ENCODE measurements around the gene PXN.
"Not testable (repeated sequence)": the region's sequence is repeated elsewhere in the genome, so short reads cannot be mapped to it uniquely, and the experiment has no call there.

The PXN gene

GRCh38 chr12:120224304-120225199 is 41.0 kb downstream of the PXN start:
- DNase-seq: peak in 1 of 2 experiments; percentile 24

GRCh38 chr12:120223458-120224303 is 41.8 kb downstream of the PXN start:
- DNase-seq: no peak

DNA sequence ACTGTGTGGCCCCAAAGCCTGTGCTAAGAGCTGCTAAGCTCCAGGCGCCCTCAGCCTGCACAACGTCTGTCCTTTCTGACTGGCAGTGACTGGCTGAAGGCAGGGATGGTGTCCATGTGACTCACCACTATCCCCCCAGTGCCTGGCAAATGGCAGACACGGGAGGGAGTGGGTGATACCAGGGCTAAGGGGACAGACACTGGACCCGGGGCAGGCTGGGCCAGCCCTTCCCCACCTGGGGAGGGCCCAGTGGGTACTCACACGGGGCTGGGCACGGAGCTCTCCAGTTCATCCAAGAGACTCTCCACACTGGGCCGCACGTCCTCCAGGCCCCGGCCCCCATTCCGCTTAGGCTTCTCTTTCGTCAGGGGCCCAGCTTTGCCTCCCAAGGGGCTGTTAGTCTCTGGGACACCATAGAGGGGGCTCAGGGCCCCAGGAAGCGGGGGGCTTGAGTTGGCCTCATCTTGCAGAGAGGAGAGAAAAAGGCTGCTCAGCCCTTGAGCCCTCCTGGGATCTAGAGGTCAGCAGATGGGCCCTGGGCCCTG is 43.2 kb downstream of the PXN start:
- no peak for DNase-seq

GRCh38 chr12:120221576-120221900 is 44.0 kb downstream of the PXN start:
- DNase-seq: no peak

DNA sequence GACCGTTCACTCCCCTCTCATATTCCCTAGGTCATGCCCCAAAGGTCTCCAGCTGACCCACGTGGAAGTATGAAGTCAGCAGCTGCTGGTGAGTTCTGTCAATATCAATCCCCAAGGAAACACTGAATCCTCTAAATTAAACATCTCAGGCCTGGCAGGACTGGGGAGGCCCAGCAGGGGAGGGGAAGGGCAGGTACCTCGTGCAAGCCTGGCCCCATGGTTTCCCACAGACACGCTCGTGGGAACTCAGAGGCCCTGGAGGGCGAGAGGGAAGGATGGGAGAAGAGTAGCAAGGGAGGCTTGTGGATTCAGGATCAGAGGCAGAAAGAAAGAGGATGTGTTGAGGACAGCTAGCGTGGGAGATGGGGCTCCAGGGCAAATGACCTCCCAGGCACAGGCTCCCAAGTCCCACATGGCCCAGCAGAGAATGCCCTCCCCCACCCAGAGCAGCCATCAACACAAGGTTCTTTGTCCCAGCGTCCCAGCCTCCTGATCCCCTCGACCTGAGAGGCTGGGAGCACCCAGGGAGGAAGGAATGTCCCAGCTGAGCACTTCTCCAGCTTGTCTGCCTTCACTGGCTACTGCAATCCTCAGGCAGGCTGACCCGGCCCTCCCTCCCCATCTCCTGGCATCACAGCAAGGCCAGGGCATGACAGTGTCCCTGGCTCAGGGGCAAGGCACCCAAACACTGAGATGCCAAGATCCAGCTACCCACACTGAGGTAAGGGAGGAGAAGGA is 44.5 kb downstream of the PXN start:
- DNase-seq: no peak

- no peak for DNase-seq
These were observed 46.6 kb downstream of the PXN start for GRCh38 chr12:120218680-120219606.

DNA sequence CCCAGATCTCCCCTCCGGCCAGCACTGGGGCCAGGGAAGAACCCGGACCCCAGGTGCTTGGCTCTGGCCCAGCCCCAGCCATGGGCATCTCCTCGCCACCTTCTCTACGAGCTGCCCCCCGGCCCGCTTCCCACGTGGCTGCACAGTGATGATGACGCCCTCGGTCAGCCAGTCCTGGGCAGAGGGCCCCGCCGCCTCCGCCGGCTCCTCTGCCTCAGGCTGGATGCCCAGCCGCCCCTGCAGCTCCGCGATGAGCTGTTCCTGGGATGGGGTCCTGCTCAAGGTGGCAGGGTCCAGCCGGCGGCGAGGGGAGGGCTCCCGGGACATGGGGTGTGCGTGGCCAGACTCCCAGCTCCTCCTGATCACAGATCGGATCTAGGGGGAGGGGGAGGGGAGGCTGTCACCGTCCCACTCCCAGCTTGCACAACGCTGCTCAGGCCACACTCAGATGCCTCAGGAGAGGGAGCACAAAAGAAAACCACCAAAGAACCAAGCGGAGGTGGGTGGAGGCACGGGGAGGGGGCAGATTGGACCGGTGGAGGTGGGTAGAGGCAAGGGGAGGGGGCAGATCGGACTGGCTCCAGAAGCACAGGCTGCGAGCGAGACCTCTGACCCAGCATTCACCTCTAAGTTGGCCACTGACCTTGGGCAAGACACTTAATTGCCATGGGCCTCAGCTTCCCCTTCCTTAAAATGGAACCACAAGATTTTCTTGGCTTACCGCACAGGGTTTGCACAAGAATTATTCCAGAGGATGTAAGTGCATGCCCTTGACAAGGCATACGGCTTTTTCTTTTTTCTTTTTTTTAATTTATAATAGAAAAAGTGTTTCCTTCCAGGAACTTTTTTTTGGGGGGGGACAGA is 48.6 kb downstream of the PXN start:
- DNase-seq: no peak

DNA sequence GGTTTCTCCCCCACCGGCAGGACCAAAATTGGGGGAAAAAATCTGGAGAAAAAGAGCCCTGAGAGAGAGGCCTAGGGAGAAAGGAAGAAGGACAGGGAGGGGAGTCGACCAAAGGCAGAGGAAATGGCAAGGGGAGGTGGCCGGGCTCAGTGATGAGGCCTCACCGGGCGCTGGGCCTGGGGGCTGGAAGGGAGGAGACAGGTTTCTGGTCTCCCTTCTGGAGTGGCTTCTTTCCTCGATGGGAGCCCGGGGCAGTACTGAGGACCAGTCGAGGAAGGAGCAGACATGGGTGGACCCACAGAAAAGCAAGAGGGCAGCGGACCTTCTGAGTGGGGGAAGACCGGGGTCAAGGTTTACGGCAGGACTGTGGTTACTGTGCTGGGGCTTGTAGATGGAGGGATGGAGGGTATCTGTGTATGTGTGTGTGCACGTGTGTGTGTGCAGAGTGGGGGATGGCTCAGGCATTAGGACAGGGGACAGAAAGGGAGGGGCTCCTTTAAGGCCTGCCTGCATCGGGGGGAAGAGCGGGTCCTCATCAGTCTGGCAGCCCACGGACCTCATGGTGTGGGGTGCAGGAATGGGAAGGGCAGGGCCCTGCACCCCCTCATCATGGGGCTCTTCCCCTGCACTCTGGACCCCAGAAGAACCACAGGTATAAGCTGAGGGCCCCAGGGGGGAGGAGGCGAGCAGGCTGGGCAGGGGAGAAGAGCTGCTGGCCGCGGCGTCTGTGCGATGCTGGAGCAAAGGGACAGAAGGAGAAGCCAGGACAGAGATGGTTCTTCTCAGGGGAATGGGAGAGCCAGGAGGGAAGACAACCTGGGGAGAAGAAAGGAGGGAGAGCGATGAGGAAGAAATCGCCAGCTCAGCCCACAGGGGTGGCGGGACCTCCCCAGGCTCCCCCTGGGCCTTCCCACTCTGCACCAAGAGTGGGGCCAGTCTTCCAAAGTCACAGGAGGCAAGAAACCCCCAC is 49.5 kb downstream of the PXN start:
- DNase-seq: no peak

DNA sequence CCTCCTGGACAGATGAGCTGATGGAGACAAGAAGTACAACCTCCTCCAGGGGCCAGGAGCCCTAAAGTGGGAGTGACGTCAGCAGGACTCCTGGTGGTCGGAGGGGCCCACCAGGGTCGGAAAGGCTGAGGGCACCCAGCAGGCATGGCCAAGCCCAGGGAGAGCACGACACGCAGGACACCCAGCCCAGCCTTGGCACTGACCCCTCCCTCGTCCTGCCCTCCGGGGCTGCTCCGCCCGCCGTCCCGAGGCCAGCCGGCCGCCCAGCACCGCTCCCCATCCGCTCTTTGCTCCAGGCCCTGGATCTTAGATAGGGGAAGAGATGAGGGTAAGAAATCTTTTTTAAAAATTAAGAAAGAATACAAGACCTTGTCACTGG is 50.2 kb downstream of the PXN start:
- DNase-seq: no peak

DNA sequence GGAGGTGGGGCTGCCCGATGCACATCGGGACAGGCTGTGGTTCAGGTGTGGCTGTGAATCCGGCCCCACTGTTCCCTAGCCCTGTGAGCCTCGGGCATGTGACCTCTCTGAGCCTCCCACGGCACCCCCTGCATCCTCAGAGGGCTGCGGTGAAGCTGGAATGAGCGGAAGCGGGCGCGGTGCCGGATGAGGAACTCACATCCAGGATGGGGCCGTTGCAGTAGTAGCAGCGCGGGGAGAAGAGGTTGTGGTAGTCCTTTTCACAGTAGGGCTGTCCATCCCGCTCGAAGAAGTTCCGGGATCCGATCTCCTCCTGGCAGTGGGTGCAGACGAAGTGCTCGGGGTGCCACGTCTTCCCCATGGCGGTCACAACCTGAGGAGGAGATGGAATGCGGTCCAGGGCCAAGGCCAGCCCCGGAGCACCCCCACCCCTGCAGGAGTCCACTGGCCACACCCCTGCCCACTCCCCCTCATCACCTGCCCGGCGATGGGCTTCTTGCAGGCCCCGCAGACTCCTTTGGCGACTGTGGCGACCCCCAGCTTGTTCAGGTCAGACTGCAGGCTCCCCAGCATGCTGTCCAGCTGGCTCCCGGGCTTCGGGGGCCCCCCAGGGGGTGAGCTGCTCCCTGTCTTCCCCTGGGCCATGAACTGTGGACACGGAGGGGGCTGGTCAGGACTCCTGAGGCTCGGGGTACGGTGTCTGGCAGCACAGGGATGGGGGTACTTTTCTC is 50.7 kb downstream of the PXN start:
- no peak for DNase-seq

DNA sequence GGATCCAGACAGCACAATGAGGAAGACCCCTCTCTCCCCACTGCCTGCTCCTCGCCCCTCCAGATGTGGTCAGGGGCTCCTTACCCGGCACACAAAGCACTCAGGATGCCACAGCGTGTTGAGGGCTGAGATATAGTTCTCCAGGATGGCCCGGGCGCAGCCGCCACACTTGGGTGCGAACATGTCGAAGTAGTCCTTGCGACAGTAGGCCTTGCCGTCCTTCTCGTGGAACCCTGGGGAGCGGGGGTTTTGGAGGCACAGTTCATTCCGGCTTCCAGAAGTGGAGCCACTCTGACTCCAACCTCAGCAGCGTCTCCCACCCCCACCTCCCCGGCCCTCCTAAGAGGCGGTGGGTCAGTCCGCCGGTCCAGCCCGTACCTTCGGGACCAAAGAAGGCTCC is 51.8 kb downstream of the PXN start:
- no peak for DNase-seq

DNA sequence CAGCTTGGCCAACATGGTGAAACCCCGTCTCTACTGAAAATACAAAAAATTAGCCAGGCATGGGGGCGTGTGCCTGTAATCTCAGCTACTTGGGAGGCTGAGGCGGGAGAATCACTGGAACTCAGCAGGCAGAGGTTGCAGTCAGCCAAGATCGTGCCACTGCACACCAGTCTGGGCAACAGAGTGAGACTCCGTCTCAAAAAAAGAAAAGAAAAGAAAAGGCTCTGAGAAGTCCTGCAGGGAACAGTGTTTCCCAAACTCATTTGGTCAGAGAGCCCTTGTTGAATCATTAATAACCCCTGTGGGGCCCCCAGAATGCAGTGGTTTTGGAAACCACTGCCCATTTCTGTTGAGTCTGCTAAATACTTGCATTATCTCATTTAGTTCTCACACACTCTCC is 52.3 kb downstream of the PXN start:
- DNase-seq: not testable (repeated sequence)

DNA sequence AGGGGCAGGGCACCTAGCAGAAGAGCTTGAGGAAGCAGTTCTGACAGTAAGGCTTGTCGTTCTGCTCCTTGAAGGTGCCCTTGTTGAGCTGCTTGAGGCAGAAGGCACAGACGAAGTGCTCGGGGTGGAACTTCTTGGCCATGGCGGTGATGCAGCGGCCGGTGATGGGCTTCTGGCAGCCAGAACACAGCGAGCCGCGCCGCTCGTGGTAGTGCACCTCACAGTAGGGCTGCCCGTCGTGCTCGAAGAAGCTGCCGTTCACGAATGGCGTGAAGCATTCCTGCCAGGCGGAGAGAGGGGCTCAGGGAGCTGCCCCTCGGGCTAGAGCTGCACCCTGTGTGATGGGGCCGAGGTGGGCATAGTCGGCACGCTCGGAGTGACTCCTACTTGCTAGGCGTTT is 53.2 kb downstream of the PXN start:
- no peak for DNase-seq

GRCh38 chr12:120211904-120212283 is 53.6 kb downstream of the PXN start:
- no peak for DNase-seq

DNA sequence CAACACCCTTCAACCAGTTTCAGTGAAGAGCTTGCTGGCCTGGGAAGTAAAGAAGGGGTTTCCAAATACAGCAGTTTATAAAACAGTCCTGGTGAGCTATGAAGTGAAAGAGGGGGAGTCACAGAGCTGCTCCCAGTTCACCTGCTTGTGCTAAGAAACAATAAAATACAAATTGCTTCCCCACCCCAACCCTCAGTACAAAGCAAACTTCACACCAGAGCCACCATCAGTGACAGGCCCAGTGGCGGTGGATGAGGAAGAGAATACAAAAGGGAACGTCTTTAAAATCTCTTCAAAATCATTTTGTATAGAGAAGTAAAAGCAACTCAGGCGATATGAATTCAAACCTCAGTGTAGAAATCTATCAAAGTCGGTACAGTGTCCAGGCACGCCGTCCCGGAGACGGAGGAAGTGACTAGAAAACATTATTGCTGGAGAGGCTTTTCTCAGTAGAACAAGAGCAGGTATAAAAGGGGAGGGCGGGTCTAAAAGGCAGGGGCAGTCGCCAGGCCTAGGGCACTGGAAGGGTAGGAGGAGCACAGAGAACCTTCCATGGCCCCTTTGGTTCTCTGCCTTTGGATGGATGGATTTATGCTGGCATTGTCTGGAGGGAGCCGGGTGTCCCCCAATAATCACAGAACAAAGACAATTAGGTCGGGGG is 54.2 kb downstream of the PXN start:
- no peak for DNase-seq

DNA sequence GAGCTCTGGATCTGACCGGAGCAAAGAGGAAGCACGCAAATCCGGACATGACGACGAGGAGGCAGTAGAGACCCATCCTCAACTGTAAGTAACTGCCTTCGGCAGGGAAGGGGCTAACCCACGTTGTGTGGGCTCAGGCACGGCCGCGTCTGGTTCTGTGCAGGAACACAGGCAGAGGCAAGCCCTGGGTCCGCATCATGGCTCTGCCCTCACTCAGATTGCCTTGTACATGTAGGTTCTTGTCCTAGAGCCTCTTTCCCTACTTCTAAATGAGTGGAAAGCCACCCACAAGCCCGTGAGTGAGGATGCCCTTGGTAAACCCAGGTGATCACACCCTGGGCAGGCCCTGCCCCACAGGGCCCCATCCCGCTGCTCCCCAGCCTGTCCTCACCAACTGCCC is 55.7 kb downstream of the PXN start:
- no peak for DNase-seq

DNA sequence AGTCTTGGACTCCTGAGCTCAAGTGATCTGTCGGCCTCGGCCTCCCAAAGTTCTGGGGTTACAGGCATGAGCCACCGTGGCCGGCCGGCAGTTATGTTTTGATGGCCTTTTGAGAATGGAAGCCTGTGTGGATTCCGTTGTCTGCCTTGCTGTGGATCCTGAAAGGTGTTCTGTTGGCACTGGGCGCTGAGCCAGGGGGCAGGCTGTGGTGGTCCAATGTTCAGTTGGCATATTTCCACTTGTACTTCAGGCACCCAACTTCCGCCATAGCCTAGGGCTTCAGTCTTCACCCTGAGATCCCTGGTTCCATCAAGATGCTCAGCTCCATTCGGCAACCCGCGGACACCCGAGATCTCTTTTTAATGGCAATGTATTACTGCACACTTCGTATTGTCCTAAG is 58.3 kb downstream of the PXN start:
- no peak for DNase-seq

DNA sequence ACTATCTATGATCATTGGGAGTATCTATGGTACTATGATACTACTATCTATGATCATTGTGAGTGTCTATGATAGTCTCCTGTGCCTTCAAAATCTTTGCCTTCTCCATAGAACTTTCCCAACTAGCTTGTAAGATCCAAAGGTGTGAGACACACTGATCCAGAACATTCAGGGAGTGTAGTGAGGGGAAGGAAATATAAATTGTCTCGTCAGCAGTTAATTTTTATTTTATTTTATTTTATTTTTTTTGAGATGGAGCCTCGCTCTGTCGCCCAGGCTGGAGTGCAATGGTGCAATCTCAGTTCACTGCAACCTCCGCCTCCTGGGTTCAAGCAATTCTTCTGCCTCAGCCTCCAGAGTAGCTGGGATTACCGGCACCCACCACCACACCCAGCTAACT is 58.7 kb downstream of the PXN start:
- not testable (repeated sequence) for DNase-seq

- no peak for DNase-seq
These were observed 59.3 kb downstream of the PXN start for GRCh38 chr12:120206228-120206627.
